RKO (cell line): ENCODE measurements around the gene SELENOP.
"Not testable (repeated sequence)": the region's sequence is repeated elsewhere in the genome, so short reads cannot be mapped to it uniquely, and the experiment has no call there.

Experiments used
- DNase-seq: peaks from one replicate; pipeline ENCODE4 v3.0.0-alpha.2; 2016; ENCODE audit warnings: low spot score

Gene SELENOP, protein sequence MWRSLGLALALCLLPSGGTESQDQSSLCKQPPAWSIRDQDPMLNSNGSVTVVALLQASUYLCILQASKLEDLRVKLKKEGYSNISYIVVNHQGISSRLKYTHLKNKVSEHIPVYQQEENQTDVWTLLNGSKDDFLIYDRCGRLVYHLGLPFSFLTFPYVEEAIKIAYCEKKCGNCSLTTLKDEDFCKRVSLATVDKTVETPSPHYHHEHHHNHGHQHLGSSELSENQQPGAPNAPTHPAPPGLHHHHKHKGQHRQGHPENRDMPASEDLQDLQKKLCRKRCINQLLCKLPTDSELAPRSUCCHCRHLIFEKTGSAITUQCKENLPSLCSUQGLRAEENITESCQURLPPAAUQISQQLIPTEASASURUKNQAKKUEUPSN

DNA sequence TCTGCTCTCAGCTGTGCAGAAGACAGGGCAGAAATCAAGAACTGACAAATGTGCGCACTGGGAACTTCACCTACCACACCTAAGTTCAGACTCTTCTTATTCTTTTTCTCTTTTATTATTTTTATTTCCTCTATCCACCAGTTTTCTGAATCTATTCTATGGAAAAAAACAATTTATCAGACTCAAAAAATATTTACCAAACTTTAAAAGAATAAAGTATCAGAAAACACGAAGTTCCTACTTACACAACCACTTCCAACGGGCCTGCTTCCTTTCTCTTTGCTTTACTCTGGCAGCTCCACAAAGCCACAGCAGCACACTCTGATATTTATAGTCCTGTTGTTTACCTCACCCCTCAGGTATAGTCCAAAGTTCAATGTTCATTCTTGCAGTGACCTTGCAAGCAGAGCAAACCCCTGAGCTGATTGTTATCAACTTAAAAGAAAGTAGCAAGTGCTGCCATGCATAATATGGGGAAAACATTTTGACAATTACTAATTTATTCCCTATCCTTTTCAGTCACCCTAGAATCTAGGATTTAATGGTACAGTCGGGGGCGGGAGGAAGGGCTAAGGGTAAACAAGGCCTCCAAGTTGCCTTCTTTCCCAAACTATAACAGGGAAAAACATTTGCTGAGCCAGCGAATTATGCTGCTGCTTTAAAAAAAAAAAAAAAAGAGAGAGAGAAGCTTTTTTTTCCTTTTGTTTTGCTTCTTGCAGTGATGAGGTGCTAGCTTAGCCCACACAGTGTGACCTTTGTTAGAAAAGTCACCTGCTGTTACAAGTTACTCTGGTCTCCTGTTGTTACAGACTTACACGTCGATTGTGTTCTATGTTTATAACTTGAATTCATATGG lies at the start of gene SELENOP:
TSS of gene SELENOP (minus strand) at position 302 of the 856 bp plus-strand sequence. CDS start 3,539 bp downstream, outside the sequence.
- DNase-seq: no peak

DNA sequence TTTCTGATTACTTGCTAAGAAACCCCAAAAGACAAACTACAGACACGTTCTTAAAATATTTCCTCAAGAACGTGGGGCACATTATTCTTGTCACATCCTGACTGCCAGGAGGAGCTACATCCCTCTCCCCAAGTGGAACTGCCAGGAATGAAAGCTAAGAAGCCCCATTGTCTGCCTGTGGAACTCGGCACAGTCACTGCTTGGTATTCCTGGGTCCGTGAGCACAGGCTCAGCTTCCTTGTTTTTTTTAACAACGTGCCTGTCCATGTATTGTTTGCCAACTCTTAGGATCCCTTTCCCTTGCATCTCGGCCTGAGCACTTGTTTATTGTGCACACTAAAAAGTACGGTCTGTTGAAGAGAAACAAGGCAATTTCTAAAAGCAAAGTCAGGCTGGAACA lies 47.0 kb upstream of the SELENOP start:
- DNase-seq: no peak

DNA sequence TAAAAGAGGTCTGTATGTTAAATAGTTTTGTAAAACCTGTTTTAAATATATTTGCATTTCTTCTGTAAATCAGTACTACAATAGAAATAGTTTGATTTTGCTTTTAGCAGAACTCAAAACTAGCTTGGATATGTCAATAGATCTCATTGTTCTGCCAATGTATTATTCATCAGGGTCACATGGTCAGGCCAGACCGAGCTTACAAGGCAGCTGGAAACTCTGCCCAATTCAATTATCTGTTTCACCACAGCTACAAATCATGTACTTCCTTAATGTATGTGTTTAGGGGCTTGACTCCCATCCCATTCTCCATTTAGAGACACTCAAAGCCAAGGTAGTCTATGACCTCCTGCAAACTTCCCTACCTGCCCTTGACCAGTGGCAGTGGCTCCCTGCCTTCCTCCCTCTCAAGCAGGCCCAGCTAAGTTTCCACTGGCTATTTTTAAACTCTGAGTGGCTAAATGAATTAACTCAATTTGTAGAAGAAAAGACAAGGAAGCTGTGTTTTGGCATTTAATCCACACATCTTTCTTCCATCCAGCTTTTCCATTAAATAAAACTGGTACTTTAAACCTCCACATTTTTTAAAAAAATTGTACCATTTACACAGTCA lies 46.4 kb upstream of the SELENOP start:
- DNase-seq: no peak

GRCh38 chr5:42855811-42856210 lies 44.1 kb upstream of the SELENOP start:
- no peak for DNase-seq

DNA sequence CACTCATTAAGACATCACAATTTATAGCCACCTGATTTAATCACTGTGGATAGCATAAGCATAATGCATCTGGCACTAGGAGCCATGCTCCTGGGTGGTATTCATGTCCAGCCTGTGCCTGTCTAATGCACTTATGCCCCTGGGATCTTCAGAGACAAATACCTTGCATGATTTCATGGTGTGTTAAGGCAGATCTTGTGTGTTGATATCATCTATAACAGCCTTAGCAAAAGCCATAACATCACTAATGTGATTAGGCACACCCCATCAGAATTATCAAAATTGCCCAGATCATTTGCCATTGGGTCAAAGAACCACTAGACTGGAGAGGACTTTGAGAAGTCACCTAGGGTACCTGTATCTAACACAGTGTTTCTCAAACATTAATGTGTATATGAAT lies 43.7 kb upstream of the SELENOP start:
- no peak for DNase-seq

- no peak for DNase-seq
Observed at GRCh38 chr5:42854795-42855194, 43.1 kb upstream of the SELENOP start.

DNA sequence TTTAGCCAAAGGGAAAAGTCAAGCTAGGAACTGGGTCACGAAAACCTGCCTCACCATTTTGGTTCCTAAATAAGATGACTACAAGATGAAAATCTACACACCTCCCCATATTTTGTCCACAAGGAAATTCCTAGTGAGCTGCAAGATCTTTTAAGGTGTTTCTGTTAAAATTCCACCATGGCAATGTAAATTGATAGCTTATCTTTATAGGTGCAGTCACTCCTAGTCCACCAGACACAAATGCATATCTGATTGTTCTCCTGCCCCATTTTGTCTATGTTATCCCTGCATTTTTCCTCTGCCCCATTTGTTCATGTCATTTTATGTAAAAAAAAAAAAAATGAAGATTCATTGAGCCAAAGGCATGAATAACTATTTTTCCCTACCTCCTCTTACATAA lies 41.1 kb upstream of the SELENOP start:
- no peak for DNase-seq

GRCh38 chr5:42851481-42851880 lies 39.8 kb upstream of the SELENOP start:
- DNase-seq: no peak

DNA sequence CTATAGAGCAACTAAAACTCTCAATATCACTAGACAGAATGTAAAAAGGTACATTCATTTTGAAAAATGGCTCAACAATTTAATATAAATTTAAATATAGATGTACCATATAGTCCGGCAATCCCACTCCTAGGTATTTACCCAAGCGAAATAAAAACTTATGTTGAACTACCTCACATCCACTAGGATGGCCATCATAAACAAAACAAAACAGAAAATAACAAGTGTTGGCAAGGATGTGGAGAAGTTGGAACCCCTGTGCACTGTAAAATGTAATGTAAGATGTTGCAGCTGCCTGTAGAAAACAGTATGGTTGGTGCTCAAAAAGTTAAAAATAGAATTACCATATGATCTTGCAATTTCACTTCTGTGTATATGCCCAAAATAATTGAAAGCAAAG lies 36.9 kb upstream of the SELENOP start:
- DNase-seq: no peak

DNA sequence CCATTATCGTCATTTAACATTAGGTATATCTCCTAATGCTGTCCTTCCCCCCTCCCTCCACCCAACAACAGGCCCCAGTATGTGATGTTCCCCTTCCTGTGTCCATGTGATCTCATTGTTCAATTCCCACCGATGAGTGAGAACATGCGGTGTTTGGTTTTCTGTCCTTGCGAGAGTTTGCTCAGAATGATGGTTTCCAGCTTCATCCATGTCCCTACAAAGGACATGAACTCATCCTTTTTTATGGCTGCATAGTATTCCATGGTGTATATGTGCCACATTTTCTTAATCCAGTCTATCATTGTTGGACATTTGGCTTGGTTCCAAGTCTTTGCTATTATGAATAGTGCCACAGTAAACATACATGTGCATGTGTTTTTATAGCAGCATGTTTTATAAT lies 32.7 kb upstream of the SELENOP start:
- DNase-seq: not testable (repeated sequence)

DNA sequence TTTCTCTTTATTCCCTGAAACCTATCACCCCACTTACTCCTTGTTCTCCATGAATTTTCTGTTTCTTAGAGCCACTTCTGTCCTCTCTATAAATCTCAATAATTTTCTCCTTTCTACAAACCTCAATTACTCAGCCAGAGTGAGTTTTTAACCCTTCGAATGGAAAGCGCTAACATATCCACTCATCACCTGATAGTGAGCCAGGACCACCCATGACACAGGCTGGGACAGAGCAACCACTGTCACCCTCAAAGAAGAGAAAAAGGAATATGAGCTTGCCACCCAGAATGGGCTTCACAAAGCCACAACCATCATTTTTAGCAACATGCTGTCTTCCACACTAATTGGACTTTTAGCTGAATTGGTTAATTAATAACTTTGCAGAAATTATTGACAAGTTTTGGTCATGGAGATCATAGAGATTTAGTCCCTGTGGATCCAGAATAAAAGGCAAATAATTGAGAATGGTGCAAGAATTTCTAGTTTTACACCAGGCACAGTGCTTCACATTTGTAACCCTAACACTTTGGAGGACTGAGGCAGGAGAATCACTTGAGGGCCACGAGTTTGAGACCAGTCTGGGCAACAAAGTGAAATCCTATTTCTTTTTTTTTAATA lies 32.1 kb upstream of the SELENOP start:
- no peak for DNase-seq

DNA sequence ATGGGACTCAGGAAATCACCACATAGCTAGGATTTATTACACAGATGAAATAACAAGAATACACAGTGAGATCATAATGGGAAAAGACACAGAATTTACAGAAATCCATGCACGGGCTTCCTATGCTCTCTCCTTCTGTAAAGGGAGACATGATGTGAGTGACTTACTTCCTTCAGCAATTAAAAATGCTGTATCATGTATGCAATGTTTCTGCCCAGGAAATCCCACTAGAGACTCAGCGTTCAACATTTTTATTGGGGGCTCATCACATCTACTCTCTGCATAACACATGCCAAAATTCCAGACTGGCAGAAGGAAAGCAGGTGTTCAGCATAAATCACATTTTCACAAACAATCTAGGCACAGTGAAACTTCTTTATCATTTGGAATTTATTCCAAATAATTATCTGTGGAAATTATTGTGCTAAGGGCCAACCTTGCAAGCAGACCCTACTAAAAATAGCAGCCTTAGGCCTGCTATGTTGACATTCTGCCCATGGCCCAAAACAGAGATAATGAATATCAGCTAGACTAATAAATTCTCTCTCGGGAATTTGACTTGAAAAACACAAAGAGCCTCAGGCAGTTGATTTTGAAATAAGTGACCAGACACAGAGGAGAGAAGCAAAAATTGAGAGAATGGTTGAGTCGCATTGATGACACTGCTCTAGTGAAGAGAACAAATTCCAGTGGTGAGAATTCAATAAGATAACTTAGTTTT lies 31.4 kb upstream of the SELENOP start:
- DNase-seq: no peak

- no peak for DNase-seq
Observed at GRCh38 chr5:42840842-42841567, 29.3 kb upstream of the SELENOP start.

- DNase-seq: no peak
Observed at GRCh38 chr5:42840269-42840668, 28.6 kb upstream of the SELENOP start.

DNA sequence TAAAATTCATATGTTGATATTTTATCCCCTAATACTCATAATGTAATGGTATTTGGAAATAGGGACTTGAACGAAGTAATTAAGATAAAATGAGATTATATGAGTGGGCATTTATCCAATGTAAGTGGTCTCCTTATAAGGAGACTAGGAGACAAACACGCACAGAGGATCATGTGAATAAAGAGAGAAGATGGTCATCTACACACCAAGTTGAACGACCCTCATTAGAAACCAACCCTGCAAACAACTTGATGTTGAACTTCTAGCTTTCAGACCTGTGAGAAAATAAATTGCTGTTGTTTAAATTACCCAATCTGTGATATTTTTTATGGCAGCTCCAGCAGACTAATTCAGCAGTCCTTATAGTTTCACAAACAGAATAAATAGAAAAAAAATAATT lies 27.5 kb upstream of the SELENOP start:
- DNase-seq: no peak

GRCh38 chr5:42837601-42838000 lies 25.9 kb upstream of the SELENOP start:
- no peak for DNase-seq

- DNase-seq: no peak
Observed at GRCh38 chr5:42836070-42836769, 24.5 kb upstream of the SELENOP start.

DNA sequence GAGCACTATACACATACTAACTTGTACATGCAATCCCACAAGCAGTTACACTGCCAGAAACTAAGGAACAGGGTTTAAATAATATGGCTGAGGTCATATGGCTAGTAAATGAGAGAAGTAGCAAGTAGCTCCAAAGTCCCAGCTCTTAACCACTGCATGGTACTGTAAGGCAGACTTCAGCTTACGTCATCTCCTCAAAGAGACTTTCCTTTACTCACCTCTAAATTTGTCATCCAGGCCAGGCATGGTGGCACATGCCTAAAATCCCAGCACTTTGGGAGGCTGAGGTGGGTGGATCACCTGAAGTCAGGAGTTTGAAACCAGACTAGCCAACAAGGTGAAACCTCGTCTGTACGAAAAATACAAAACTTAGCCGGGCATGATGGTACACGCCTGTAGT lies 20.4 kb upstream of the SELENOP start:
- no peak for DNase-seq

DNA sequence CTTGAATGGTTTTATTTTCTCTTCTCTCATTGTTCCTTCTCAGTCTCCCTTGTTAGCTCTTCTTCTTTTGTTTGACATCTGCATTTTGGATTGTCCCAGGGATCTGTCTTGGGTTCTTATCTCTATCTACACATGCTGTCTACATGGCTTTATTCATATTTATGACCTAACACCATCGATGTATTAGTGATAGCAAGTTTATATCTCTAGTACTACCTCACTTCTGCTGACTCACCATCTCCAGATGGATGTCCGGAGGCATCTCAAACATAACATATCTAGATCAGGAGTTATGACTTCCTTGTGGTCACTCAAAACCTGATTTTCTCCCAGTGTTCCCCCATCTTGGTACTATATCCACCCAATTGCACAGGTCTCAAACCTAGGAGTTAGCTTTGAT lies 19.2 kb upstream of the SELENOP start:
- DNase-seq: no peak

DNA sequence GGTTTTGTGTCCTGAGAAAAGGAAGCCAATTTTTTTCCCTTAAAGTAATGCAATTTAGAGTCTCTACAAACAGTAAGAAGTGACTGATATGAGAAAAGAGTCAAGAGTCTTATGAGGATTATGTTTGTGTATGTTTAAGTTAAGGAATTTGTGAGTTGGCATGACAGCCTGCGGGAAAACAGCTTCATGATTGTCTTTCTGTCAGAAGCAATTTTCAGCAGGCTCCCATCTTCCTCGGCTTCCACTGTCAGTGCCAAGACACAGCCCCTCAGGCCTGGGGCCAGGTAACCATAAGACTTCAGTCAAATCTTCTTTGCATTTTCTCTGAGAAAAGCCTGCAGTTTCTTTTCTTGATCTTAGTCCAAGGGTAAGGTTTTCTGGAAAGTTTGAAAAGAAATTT lies 17.0 kb upstream of the SELENOP start:
- DNase-seq: no peak
